ENCODE results near the gene NRIP1. TPM values are rescaled to one million over a fixed set of nuclear protein-coding genes. Genes with fewer than 3 reads are reported as not detected.
"Not testable (repeated sequence)": the region's sequence is repeated elsewhere in the genome, so short reads cannot be mapped to it uniquely, and the experiment has no call there.

Gene NRIP1
- polyA plus RNA-seq, 3 donors from 2014 or later: 21.5 to 25.1 (median 24.4) TPM

DNA sequence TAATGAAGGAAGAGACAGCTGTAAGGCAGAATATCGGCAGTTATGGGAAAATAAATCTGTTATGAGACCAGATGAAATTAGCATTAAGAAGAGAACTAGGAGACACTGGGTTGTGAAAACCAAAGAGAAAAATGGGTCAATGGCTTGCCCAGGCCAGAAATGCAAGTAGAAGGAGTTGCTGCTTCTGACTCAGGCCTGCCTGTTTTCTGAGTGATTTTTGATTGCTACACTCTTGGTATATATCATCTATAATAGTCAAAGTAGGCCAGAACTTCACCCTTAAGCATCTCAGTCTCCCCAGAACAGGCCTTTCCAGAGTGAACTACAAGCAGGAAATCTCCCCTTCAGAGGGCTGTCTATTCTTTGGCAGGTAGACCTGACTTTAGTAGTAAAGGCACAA, 107.0 kb downstream of the NRIP1 start:
- no peaks in the 10 kb centered on the region for H3K36me3 Mint-ChIP-seq
- peaks cover 0 to under 1% (median 0%) of the 10 kb centered on the region in 6 donors for H3K9me3 Mint-ChIP-seq
- DNase-seq: no peak
- H3K27me3 Mint-ChIP-seq (ENCODE audit: low read depth in 3 of 3): peaks cover 0 to 1% (median 0%) of the 10 kb centered on the region in 3 donors
- no peaks in the 10 kb centered on the region for H3K4me1 Mint-ChIP-seq
- H3K27ac Mint-ChIP-seq: no peak overlapping the region
- no peak overlapping the region for H3K4me3 Mint-ChIP-seq

GRCh38 chr21:14956807-14957206, 108.0 kb downstream of the NRIP1 start:
- no peak overlapping the region for H3K27ac Mint-ChIP-seq
- H3K4me3 Mint-ChIP-seq: no peak overlapping the region
- peaks cover 0 to 2% (median 1%) of the 10 kb centered on the region in 3 donors for H3K27me3 Mint-ChIP-seq (ENCODE audit: low read depth in 3 of 3)
- H3K9me3 Mint-ChIP-seq: peaks cover 0 to 2% (median 0%) of the 10 kb centered on the region in 6 donors
- no peaks in the 10 kb centered on the region for H3K4me1 Mint-ChIP-seq
- H3K36me3 Mint-ChIP-seq: no peaks in the 10 kb centered on the region
- DNase-seq: no peak

DNA sequence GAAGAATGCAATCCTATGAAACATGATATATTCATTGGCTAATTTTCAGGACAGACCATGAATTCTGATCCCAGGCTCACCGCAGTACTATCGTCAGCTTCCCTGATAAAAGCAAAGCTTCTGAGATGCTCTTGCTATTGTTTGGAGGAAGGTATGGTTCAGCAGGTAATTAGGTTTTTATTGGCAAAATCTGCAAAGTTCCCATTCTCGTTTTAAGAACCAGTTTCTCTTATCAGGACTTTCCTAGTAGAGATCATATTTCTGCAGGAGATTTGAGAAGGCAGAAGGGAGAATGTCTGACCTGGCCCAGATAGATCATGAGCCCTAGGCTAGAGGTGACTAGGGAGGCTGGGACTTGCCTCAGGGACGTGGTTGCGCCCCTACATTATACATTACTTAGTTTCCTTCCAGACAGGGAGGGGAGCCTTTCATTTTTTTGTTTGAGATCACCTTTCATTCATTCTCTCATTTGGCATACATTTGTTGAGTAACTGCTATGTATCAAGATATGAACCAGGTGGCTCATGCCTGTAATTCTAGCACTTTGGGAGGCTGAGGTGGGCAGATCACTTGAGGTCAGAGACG, 108.8 kb downstream of the NRIP1 start:
- peaks cover 0 to 2% (median 1%) of the 10 kb centered on the region in 3 donors for H3K27me3 Mint-ChIP-seq (ENCODE audit: low read depth in 3 of 3)
- no peak overlapping the region for H3K27ac Mint-ChIP-seq
- H3K4me1 Mint-ChIP-seq: no peaks in the 10 kb centered on the region
- H3K36me3 Mint-ChIP-seq: no peaks in the 10 kb centered on the region
- peaks cover 0 to 2% (median 0%) of the 10 kb centered on the region in 6 donors for H3K9me3 Mint-ChIP-seq
- H3K4me3 Mint-ChIP-seq: no peak overlapping the region
- DNase-seq: no peak

GRCh38 chr21:14952916-14953315, 111.9 kb downstream of the NRIP1 start:
- no peak overlapping the region for H3K4me3 Mint-ChIP-seq
- H3K27me3 Mint-ChIP-seq (ENCODE audit: low read depth in 3 of 3): peaks cover 0 to 2% (median 2%) of the 10 kb centered on the region in 3 donors
- peaks cover 4% of the 10 kb centered on the region in 3 donors for H3K36me3 Mint-ChIP-seq
- no peak overlapping the region for H3K27ac Mint-ChIP-seq
- H3K9me3 Mint-ChIP-seq: peaks cover 0 to 11% (median 4%) of the 10 kb centered on the region in 6 donors
- DNase-seq: no peak
- H3K4me1 Mint-ChIP-seq: no peaks in the 10 kb centered on the region

DNA sequence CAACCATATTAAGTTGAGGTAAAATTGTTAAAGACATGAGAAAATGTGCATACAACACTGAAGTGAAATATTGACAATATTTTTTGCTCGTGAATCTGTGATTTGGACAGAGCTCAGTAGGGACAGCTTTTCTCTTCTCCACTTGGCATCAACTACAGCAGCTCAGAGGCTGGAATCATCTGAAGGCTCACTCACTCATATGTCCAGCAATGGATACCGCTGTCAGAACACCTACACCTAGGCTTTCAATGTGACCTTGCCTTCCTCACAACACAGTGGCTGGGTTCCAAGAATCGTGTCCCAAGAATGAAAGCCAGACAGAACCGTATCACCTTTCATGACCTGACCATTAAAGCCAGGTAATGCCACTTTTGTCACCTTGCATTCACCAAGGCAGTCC, 115.2 kb downstream of the NRIP1 start:
- H3K36me3 Mint-ChIP-seq: peaks cover 4% of the 10 kb centered on the region in 3 donors
- H3K27me3 Mint-ChIP-seq (ENCODE audit: low read depth in 3 of 3): peaks cover 0 to 2% (median 2%) of the 10 kb centered on the region in 3 donors
- H3K9me3 Mint-ChIP-seq: peaks cover 0 to 12% (median 5%) of the 10 kb centered on the region in 6 donors
- no peak overlapping the region for H3K27ac Mint-ChIP-seq
- no peak for DNase-seq
- no peaks in the 10 kb centered on the region for H3K4me1 Mint-ChIP-seq
- H3K4me3 Mint-ChIP-seq: no peak overlapping the region

DNA sequence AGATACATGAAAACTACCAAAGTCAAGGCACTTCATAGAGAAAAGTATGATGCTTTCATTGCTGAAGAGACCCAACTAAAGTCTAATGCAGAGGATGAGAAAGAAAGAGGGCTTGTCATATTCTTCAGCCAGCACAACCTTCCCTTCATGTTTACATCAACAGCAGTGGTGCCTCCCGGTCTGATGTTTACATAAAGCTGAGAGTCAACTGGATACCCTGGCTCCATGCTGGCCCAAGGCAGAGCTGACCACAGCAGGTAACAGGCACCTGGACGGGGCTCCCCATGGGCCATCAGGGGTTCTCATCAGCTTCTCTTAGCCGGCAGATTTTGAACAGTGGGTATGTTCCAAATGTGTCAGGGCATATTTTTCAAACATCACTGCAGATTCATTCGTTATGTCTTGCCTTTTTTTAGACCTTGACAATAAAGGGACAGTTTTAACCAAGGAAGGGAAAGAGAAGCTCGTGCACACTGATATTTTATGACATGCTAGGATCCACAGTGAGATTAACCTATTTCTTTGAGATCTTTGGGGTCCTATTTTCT, 117.1 kb downstream of the NRIP1 start:
- H3K4me3 Mint-ChIP-seq: no peak overlapping the region
- peaks cover 0 to 2% (median 2%) of the 10 kb centered on the region in 3 donors for H3K27me3 Mint-ChIP-seq (ENCODE audit: low read depth in 3 of 3)
- no peak overlapping the region for H3K27ac Mint-ChIP-seq
- H3K4me1 Mint-ChIP-seq: no peaks in the 10 kb centered on the region
- H3K9me3 Mint-ChIP-seq: peaks cover 0 to 12% (median 4%) of the 10 kb centered on the region in 6 donors
- DNase-seq: no peak
- peaks cover 4% of the 10 kb centered on the region in 3 donors for H3K36me3 Mint-ChIP-seq

DNA sequence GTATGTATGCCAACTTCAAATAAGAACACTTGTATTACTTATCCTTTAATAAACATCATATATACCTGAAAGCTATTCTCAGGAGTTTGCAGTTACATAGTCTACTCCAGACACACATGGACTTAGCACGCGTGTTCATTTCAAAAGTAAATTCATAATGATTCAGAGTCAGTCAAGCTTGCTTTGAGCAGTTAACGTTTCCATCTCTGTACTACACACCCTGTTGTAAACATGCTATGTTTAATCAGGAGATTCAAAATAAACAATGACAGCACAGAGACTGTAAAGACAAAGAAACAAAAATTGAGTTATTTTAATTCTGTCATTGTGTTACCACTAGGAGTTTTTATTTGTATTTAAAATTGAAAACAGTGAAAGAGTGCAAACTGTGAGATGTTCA, 119.6 kb downstream of the NRIP1 start:
- no peak for DNase-seq
- peaks cover 4 to 8% (median 4%) of the 10 kb centered on the region in 3 donors for H3K36me3 Mint-ChIP-seq
- peaks cover 2 to 23% (median 7%) of the 10 kb centered on the region in 6 donors for H3K9me3 Mint-ChIP-seq
- no peak overlapping the region for H3K4me3 Mint-ChIP-seq
- H3K27me3 Mint-ChIP-seq (ENCODE audit: low read depth in 3 of 3): peaks cover 0 to 4% (median 3%) of the 10 kb centered on the region in 3 donors
- no peak overlapping the region for H3K27ac Mint-ChIP-seq
- no peaks in the 10 kb centered on the region for H3K4me1 Mint-ChIP-seq

GRCh38 chr21:14943616-14944015, 121.2 kb downstream of the NRIP1 start:
- Mint-ChIP-seq H3K36me3 (peaks cover under 1 to 5% (median under 1%) of the 10 kb centered on the region in 3 donors), H3K9me3 (peaks cover 0 to 21% (median 9%) of the 10 kb centered on the region in 6 donors), H3K27ac (no peak overlapping the region), H3K27me3 (ENCODE audit: low read depth in 3 of 3) (peaks cover 0 to 4% (median 3%) of the 10 kb centered on the region in 3 donors), H3K4me3 (no peak overlapping the region), H3K4me1 (no peaks in the 10 kb centered on the region)
- no peak for DNase-seq

GRCh38 chr21:14942801-14943490, 121.9 kb downstream of the NRIP1 start:
- H3K36me3 Mint-ChIP-seq: peaks cover 0 to 4% (median 3%) of the 10 kb centered on the region in 3 donors
- DNase-seq: no peak
- H3K9me3 Mint-ChIP-seq: peaks cover 2 to 22% (median 9%) of the 10 kb centered on the region in 6 donors
- peaks cover 0 to 4% (median 3%) of the 10 kb centered on the region in 3 donors for H3K27me3 Mint-ChIP-seq (ENCODE audit: low read depth in 3 of 3)
- no peak overlapping the region for H3K4me3 Mint-ChIP-seq
- H3K27ac Mint-ChIP-seq: no peak overlapping the region
- no peaks in the 10 kb centered on the region for H3K4me1 Mint-ChIP-seq

DNA sequence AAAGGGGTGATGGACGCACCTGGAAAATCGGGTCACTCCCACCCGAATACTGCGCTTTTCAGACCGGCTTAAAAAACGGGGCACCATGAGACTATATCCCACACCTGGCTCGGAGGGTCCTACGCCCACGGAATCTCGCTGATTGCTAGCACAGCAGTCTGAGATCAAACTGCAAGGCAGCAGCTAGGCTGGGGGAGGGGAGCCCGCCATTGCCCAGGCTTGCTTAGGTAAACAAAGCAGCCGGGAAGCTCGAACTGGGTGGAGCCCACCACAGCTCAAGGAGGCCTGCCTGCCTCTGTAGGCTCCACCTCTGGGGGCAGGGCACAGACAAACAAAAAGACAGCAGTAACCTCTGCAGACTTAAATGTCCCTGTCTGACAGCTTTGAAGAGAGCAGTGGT, 137.5 kb downstream of the NRIP1 start:
- DNase-seq; H3K4me3 Mint-ChIP-seq; H3K9me3 Mint-ChIP-seq; H3K36me3 Mint-ChIP-seq; H3K27ac Mint-ChIP-seq; H3K4me1 Mint-ChIP-seq; H3K27me3 Mint-ChIP-seq (ENCODE audit: low read depth in 3 of 3): not testable (repeated sequence)

DNA sequence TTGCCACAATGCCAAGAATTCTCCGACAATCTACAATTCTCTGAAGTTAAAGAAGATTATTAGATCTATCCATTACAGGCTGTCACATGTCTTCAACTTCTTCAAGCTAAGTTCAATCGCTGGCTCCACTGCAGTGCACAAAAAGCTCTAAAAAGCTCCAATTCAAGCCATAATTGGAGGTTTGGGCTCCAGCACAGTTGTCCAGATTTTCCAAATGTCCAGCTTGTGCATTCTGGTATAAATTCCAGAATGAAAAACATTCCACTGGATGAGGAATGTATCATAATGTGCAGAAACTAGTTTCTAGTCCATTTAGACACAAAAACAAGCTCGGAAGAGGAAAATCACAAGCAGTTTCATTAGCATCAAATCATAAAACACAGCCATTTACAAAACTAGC, 138.6 kb downstream of the NRIP1 start:
- Mint-ChIP-seq H3K36me3 (no peaks in the 10 kb centered on the region), H3K4me1 (no peaks in the 10 kb centered on the region), H3K9me3 (peaks cover 0 to 2% (median 2%) of the 10 kb centered on the region in 6 donors), H3K4me3 (no peak overlapping the region), H3K27me3 (ENCODE audit: low read depth in 3 of 3) (peaks cover 0 to 7% (median 0%) of the 10 kb centered on the region in 3 donors), H3K27ac (no peak overlapping the region)
- no peak for DNase-seq

GRCh38 chr21:14923468-14923867, 141.3 kb downstream of the NRIP1 start:
- no peaks in the 10 kb centered on the region for H3K4me1 Mint-ChIP-seq
- no peak for DNase-seq
- peaks cover 0 to 7% (median 0%) of the 10 kb centered on the region in 3 donors for H3K27me3 Mint-ChIP-seq (ENCODE audit: low read depth in 3 of 3)
- no peak overlapping the region for H3K4me3 Mint-ChIP-seq
- H3K9me3 Mint-ChIP-seq: peaks cover 0 to 4% (median under 1%) of the 10 kb centered on the region in 6 donors
- H3K36me3 Mint-ChIP-seq: no peaks in the 10 kb centered on the region
- H3K27ac Mint-ChIP-seq: no peak overlapping the region

- H3K36me3 Mint-ChIP-seq: no peaks in the 10 kb centered on the region
- peaks cover 0 to 4% (median under 1%) of the 10 kb centered on the region in 6 donors for H3K9me3 Mint-ChIP-seq
- no peaks in the 10 kb centered on the region for H3K4me1 Mint-ChIP-seq
- H3K27me3 Mint-ChIP-seq (ENCODE audit: low read depth in 3 of 3): peaks cover 0 to 7% (median 0%) of the 10 kb centered on the region in 3 donors
- DNase-seq: no peak
- H3K27ac Mint-ChIP-seq: no peak overlapping the region
- no peak overlapping the region for H3K4me3 Mint-ChIP-seq
Observed at GRCh38 chr21:14922980-14923379, 141.8 kb downstream of the NRIP1 start.

- Mint-ChIP-seq H3K4me3 (no peak overlapping the region), H3K9me3 (peaks cover 0 to 2% (median 0%) of the 10 kb centered on the region in 6 donors), H3K4me1 (peaks cover 2 to 7% of the 10 kb centered on the region in 2 donors), H3K27me3 (ENCODE audit: low read depth in 3 of 3) (peaks cover 0 to 8% (median 0%) of the 10 kb centered on the region in 3 donors), H3K27ac (no peak overlapping the region), H3K36me3 (no peaks in the 10 kb centered on the region)
- DNase-seq: no peak
Observed at GRCh38 chr21:14918527-14918926, 146.3 kb downstream of the NRIP1 start.
